GM23248 (cell line): Measurements from ENCODE around the gene F5.

Source experiments
- EZH2 ChIP-seq: fragments of 200-600 bp; sonication (generic); IDR thresholded peaks from 2 replicates; pipeline ENCODE4 v1.6.1; 2018; ENCODE audit warnings: antibody characterized with exemption, mild to moderate bottlenecking; ENCODE audit not compliant: insufficient read depth, poor library complexity, severe bottlenecking
- EZH2phosphoT487 ChIP-seq: fragments of 200-600 bp; sonication (generic); IDR thresholded peaks from 2 replicates; pipeline ENCODE4 v1.6.1; 2018; ENCODE audit warnings: antibody characterized with exemption, moderate library complexity, mild to moderate bottlenecking, low read depth; ENCODE audit not compliant: insufficient read depth

GRCh38 chr1:169511316-169512005 is 74.8 kb downstream of the F5 start:
- TF ChIP-seq EZH2 (no peak), EZH2phosphoT487 (no peak)
